Measurements from ENCODE around the gene IFT43. TPM values are rescaled to one million over a fixed set of nuclear protein-coding genes. Genes with fewer than 3 reads are reported as not detected.
A peak's percentile ranks its signal among the peaks of the same experiment; 100 is the strongest.

The IFT43 gene
- total and polyA plus RNA-seq, 12 donors: 20.9 to 101 (median 30.2) TPM

DNA sequence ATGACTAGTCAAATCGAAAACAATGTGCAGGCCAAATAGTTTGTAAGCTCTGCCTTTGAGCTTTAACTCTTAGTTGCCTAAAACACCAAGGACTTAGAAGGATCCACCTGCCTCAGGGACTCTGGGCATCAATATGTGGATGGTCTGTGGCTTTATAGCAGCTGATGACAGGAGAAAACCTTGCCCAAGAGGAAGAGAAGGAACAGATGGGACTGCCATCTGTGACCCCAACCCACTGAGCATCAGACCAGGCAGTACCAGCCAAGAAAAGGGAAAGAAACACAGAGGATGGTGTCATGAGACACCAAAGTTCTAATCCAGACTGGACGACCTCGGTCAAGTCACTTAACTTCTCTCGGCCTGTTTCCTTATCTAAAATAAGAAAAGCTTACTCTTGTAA, 16.4 kb upstream of the IFT43 start:
- DNase-seq: peak in 1 of 7 donors; percentile 2

DNA sequence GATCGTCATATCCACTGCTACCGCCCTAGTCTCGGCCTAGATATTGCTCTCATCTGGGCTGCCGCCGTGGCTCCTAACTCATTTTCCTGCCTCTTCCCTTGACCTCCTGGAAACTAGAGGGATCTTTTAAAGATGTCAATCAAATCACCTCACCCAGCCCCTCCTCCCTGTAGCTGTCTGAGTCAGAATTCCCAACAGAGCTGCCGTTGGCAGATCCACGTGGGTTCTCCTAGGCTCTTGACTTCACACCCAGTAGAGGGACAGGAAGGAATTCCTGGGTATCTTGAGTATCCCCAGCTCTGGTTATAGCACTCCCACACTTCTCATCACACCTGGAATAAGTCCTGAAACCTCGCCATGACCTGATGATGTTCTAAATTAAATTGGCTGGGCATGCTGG, 15.7 kb upstream of the IFT43 start:
- TF ChIP-seq POLR2A (IDR thresholded peaks at IDR 0.05): no peak
- TF ChIP-seq, protein P1, sequence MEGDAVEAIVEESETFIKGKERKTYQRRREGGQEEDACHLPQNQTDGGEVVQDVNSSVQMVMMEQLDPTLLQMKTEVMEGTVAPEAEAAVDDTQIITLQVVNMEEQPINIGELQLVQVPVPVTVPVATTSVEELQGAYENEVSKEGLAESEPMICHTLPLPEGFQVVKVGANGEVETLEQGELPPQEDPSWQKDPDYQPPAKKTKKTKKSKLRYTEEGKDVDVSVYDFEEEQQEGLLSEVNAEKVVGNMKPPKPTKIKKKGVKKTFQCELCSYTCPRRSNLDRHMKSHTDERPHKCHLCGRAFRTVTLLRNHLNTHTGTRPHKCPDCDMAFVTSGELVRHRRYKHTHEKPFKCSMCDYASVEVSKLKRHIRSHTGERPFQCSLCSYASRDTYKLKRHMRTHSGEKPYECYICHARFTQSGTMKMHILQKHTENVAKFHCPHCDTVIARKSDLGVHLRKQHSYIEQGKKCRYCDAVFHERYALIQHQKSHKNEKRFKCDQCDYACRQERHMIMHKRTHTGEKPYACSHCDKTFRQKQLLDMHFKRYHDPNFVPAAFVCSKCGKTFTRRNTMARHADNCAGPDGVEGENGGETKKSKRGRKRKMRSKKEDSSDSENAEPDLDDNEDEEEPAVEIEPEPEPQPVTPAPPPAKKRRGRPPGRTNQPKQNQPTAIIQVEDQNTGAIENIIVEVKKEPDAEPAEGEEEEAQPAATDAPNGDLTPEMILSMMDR (IDR thresholded peaks at IDR 0.05): no peak
- Histone ChIP-seq H3K27ac (no peak overlapping the region), H3K27me3 (no peaks in the 10 kb centered on the region), H3K9me3 (replicated peaks in 1 of 3) (no peaks in the 10 kb centered on the region), H3K4me3 (no peak overlapping the region), H3K4me1 (replicated peaks in 1 of 2) (no peaks in the 10 kb centered on the region), H3K36me3 (replicated peaks in 1 of 2) (peaks cover 0 to 10% of the 10 kb centered on the region in 2 donors)
- peak in 1 of 7 donors; percentile 47 for DNase-seq
- WGBS, 4 donors: 70 to 72% (median 72%) methylated on average over 8 of the region's 8 CpGs
- intact Hi-C loops (cut with DNase I): no loop called here

More for the DNA sequence above, 16.4 kb upstream of the IFT43 start:
- no peaks in the 10 kb centered on the region for H3K27me3 ChIP-seq
- no peak overlapping the region for H3K27ac ChIP-seq
- no peaks in the 10 kb centered on the region for H3K9me3 ChIP-seq (replicated peaks in 1 of 3)
- TF ChIP-seq, protein P1 (IDR thresholded peaks at IDR 0.05): no peak
- no peak for TF ChIP-seq POLR2A (IDR thresholded peaks at IDR 0.05)
- H3K4me3 ChIP-seq: no peak overlapping the region
- no peaks in the 10 kb centered on the region for H3K4me1 ChIP-seq (replicated peaks in 1 of 2)
- peaks cover 0 to 13% of the 10 kb centered on the region in 2 donors for H3K36me3 ChIP-seq (replicated peaks in 1 of 2)
- 81 to 94% (median 82%) methylated on average over 4 of the region's 4 CpGs for WGBS, 4 donors
- intact Hi-C loops (cut with DNase I): no loop called here

DNA sequence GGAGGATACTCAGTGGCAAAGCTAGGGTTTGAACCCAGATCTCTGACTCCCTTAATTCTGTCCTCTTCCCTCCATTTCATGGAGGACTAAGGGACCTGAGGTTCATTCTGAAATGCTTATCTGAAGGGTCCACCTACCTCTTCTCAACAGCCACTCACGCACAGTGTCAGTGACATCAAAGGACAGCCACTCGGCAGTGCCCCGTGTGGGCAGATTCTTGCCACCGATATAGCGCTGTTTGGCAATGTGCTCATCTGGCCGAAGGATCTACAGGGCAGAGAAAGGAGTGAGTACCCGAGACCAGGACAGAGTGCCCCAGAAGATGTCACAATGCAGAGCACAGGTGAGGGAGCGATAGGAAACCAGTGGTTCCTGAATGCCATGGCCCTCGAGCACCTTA, 14.6 kb upstream of the IFT43 start:
- H3K9me3 ChIP-seq (replicated peaks in 1 of 3): no peaks in the 10 kb centered on the region
- no peaks in the 10 kb centered on the region for H3K27me3 ChIP-seq
- WGBS, 4 donors: 91 to 95% (median 94%) methylated on average over 6 to 9 of the region's 9 CpGs
- no peaks in the 10 kb centered on the region for H3K4me1 ChIP-seq (replicated peaks in 1 of 2)
- DNase-seq: peak in 1 of 7 donors; percentile 34
- intact Hi-C loops (cut with DNase I): no loop called here
- TF ChIP-seq, protein P1 (IDR thresholded peaks at IDR 0.05): no peak
- no peak for TF ChIP-seq POLR2A (IDR thresholded peaks at IDR 0.05)
- no peak overlapping the region for H3K4me3 ChIP-seq
- H3K27ac ChIP-seq: no peak overlapping the region
- H3K36me3 ChIP-seq (replicated peaks in 1 of 2): no peaks in the 10 kb centered on the region

DNA sequence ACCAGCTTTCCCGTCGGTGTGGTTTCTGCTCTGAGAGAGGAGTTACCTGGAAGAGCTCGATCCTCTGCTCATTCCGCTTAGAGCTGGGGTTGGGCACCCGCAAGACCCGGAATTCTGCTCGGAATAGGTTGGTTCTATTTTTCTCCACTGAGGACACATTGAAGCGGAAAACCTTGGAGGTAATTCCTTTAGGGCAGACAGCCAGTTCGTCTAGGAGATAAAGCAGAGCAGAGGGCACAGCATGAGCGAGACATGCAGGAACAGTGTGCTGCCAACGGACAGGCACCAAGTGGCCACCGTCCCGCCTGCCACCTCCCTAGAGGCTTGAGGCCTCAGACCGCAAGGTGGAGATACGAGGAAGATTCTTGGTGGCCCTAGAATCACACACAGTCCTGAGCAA, 14.1 kb upstream of the IFT43 start:
- Histone ChIP-seq H3K27ac (no peak overlapping the region), H3K36me3 (replicated peaks in 1 of 2) (no peaks in the 10 kb centered on the region), H3K9me3 (replicated peaks in 1 of 3) (no peaks in the 10 kb centered on the region), H3K4me3 (no peak overlapping the region), H3K27me3 (no peaks in the 10 kb centered on the region), H3K4me1 (replicated peaks in 1 of 2) (no peaks in the 10 kb centered on the region)
- WGBS, 4 donors: 92 to 95% (median 94%) methylated on average over 15 of the region's 15 CpGs
- DNase-seq: no peak
- no peak for TF ChIP-seq POLR2A (IDR thresholded peaks at IDR 0.05)
- TF ChIP-seq, protein P1 (IDR thresholded peaks at IDR 0.05): no peak
- intact Hi-C loops (cut with DNase I): no loop called here
